Measurements from ENCODE around the gene WDSUB1. TPM values are rescaled to one million over a fixed set of nuclear protein-coding genes. Genes with fewer than 3 reads are reported as not detected.

WDSUB1 gene
- total RNA-seq, 4 donors from 2014 or later: 4.3 to 9.3 (median 5.3) TPM

GRCh38 chr2:159196393-159196925 is 90.0 kb downstream of the WDSUB1 start:
- DNase-seq (ENCODE audit: low spot score): no peak
- no peak for TF ChIP-seq CTCF (IDR thresholded peaks at IDR 0.05)
- ATAC-seq (ENCODE audit: low FRiP score): no peak

DNA sequence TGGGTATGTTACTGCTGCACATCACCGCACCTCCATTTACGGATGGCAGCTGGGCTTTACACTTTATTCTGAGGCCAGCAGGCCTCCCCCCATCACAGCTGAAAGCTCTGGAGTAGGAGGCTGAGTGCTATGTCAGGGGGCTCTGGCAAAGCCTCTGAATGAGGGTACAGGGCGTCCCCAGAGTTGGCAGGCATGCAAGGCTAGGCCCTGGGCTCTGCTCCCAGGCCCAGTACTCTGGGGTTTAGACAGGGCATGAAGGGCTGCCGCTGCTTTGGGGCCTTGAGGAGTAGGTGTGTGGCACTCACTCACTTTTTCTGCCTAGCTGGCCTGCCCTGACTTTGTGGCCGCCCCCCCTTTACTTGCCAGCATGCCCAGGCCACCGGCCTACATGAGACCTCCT is 90.8 kb downstream of the WDSUB1 start:
- TF ChIP-seq CTCF (IDR thresholded peaks at IDR 0.05): no peak
- no peak for ATAC-seq (ENCODE audit: low FRiP score)
- DNase-seq (ENCODE audit: low spot score): no peak

DNA sequence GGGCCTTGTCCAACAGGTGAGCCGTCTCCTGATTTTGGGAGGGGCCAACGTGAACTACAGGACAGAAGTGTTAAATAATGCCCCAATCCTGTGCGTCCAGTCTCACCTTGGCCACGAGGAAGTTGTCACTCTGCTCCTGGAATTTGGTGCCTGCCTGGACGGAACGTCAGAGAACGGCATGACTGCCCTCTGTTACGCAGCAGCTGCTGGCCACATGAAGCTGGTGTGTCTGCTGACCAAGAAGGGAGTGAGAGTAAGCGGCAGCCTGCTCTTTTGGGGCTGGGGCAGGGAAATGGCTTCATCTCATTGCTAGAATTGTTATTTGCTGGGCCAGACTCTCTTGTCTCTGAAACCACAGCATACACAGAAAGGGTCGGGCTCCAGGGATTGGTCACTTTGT is 92.3 kb downstream of the WDSUB1 start:
- TF ChIP-seq CTCF (IDR thresholded peaks at IDR 0.05): no peak
- ATAC-seq (ENCODE audit: low FRiP score): no peak

DNA sequence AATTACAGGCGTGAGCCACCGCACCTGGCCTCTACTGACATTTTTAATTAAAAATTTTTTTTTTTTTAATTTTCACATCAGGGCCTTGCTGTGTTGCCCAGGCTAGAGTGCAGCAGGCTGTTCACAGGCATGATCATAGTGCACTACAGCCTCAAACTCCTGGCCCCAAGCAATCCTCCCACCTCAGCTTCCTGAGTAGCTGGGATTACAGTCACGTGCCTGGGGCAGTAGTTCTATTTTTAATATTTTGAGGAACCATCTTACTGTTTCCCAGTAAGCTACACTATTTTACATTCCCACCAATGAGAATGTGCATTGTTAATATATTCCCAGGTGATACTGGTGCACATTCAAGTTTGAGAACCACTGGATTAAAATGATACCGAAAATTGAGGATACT is 92.7 kb downstream of the WDSUB1 start:
- no peak for DNase-seq (ENCODE audit: low spot score)
- no peak for TF ChIP-seq CTCF (IDR thresholded peaks at IDR 0.05)
- ATAC-seq (ENCODE audit: low FRiP score): no peak

More for the DNA sequence above, 92.3 kb downstream of the WDSUB1 start:
- DNase-seq (ENCODE audit: low spot score): no peak

- ATAC-seq (ENCODE audit: low FRiP score): no peak
- DNase-seq (ENCODE audit: low spot score): no peak
- TF ChIP-seq CTCF (IDR thresholded peaks at IDR 0.05): no peak
Measured at GRCh38 chr2:159192371-159192918, 94.1 kb downstream of the WDSUB1 start.

DNA sequence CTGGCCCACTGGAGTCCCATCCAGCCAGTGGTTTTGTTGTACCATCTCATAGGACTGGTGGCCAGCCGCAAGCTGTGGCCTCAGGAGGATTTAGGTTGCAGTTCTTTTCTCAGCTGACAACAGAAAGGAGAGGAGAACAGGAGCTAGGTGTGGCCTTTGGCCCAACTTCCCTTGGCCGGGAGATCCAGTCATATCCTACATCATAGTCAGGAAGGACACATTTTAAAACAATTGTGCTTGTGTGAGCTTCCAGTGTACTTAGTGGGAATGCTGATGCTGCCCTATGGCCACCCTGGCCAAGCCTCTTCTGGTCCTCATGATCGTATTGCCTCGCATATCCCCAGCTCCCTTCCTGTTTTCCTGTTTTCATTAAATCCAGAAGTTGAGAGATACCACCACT is 98.1 kb downstream of the WDSUB1 start:
- DNase-seq (ENCODE audit: low spot score) (no peak), ATAC-seq (ENCODE audit: low FRiP score) (no peak)
- TF ChIP-seq CTCF (IDR thresholded peaks at IDR 0.05): no peak

DNA sequence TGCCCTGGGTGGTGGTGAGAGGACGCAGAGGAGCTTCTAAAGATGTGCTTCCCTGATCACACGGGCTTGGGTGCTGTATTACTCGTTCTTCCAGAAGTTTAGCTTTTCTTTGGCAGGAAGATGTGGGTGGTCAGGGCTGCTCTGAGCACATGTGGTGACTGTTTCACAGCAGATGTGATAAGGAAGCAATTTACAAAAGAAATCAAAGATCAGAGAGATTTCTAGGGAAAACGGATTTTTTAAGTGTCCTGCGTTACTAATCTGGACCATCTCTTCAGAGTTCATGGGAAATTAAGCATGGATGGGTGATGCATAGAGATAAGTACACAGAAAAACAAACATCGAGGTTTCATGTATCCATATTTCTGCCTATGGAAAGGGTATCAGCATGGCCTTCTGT is 99.4 kb downstream of the WDSUB1 start:
- no peak for TF ChIP-seq CTCF (IDR thresholded peaks at IDR 0.05)
- ATAC-seq (ENCODE audit: low FRiP score) (no peak), DNase-seq (ENCODE audit: low spot score) (no peak)
